Right forelimb (tissue), 1 donor: Measurements from ENCODE around the gene GSK3B.
"Not testable (repeated sequence)": the region's sequence is repeated elsewhere in the genome, so short reads cannot be mapped to it uniquely, and the experiment has no call there.

ENCODE experiments used
- DNase-seq: peaks from one replicate; pipeline ENCODE4 v3.0.0-alpha.2; 2018

GSK3B gene

GRCh38 chr3:120052225-120052624 is 42.0 kb downstream of the GSK3B start:
- DNase-seq, result no peak

- not testable (repeated sequence) for DNase-seq
Observed at GRCh38 chr3:120051570-120051969, 42.7 kb downstream of the GSK3B start.

DNA sequence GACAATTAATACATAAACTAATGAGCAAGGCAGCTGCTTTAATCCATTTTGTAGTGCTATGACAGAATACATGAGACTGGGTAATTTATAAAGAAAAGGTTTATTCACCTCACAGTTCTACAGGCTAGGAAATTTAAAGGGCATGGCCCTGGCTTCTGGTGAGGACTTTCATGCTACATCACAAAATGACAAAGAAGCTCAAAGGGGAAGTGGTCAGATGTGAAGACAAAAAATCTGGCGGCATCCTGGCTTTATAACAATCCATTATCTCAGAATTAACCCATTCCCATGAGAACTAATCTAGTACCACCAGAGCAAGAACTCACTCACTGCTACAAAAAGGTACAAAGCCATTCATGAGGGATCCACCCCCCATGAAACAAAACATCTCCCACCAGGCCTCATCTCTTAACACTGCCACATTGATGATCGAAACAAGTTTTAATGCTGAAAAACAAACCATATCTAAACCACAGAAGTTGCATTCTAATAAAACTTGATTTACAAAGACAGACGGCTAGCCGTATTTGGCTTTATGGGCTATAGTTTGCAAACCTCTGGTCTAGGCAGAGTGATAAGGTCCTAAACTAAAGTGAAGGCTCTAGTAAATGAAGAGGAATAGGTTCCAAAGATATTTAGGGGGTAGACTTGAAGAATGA is 44.2 kb downstream of the GSK3B start:
- no peak for DNase-seq

GRCh38 chr3:120049072-120049471 is 45.2 kb downstream of the GSK3B start:
- DNase-seq, result no peak

DNA sequence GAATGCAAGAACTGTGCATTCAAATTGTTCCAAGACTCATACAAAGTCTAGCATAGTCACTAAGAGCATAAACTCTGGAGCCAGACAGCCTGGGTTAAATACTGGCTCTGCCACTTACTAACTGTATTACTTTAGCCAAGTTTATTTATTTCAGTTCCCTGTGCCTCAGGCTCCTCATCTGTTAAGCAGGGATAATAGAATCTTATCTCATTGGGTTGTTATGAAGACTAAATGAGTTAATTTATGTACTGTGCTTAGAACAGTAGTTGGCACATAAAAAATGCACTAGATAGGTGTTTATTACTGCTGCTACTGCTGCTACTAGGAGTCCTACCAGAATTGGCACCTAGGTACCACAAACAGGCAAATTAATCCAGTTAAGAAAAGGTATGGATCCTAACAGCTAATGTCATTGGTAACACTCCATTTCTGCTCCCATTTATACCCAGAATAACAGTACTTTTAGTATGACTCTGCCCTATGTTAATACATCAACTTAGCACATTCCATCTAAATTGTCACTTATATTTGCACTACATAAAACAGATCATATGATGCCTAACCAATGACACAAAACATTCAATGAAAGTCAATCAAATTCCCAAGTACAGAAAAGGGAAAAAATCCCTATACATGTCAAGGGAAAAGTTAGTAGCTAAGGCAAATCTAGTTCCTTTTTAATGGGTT is 45.7 kb downstream of the GSK3B start:
- no peak for DNase-seq

GRCh38 chr3:120047686-120048085 is 46.6 kb downstream of the GSK3B start:
- no peak for DNase-seq

- DNase-seq, result no peak
Observed at GRCh38 chr3:120040813-120041377, 53.4 kb downstream of the GSK3B start.

DNA sequence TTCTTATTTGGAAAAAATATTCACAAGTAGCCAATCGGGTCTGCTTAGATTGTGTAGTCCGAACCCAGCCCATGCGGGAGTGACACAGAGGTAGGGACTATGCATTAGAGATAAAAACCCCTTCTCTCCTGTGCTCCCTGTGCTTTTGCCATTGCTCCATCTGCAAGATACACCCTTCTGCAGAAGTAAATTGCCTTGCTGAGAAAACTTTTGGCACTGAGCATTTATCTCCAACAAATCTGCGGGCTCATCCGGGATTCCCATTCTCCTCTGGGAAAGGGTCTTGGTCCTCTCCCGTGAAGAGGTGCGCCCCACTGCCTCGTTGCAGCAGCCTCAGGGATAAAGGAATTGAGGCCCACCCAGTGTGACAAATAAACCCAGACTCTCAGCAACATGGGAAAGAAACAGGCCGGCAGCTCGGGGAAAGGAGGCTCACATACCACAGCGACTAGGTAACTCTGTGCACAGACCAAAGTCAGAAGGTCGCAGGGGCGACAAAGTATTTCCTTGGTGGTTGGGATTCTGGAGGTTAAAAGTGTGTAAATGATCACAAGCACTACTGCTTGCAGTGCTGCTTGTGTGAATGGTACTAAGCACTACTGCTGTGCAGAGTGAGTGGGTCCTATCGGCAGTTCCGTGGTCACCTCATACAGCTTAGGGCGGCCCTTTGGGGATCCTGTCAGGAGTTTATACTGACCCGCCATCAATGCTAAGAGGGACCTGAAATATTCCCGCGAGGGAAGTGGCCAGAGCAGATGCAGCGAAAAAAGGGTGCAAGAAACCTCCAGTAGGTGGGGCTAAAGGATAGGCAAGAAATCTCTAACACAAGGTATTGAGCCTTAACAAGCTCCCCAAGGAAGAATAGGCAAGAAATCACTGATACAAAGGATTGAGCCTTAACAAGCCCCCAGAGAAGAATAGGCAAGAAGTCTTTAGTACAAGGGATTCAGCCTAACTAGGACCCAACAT is 54.3 kb downstream of the GSK3B start:
- DNase-seq, result no peak

DNA sequence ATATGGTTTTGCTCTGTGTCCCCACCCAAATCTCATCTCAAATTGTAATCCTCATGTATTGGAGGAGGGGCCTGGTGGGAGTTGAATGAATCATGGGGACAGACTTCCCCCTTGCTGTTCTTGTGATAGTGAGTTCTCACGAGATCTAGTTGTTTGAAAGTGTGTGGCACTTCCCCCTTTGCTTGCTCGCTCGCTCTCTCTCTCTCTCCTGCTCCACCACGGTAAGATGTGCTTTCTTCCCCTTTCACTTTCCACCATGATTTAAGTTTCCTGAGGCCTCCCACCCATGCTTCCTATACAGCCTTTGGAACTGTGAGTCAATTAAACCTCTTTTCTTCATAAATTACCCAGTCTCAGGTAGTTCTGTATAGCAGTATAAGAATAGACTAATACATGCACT is 60.7 kb downstream of the GSK3B start:
- no peak for DNase-seq

DNA sequence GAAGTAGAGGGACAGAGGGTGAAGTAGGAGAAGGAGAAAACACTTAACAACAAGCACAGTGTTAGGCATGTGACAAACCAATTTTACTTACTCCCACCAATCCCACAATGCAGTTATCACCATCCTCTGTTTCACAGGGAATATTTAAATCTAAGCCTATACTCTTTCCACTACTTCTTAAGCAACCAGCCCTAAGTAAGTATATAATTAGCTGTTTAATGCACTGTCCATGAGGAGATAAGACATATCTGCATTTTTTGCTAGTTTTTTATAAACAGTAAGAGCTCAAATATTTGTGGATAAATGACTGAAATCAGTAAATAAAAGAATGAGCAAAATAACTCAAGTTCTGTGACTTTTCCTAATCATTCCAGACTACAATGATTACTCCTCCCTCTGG is 62.7 kb downstream of the GSK3B start:
- DNase-seq, result no peak

DNA sequence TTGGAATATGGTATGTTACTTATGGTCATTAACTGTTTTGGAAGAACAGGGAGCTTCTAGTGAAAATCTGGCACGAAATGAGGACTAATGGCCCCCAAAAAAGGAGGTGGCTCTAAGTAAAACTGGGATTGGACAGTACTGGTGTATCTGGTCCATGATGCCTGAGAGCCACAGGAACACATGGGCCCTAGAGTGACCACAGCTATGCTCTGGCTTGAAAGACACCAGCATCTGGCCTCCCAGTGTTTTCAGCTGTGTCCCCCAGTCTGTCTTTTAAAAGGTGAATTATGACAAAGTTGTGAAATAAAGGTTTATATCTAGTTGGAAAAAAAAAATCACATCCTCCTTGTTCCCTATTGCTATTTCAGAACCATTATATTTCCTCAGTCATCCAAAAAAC is 64.5 kb downstream of the GSK3B start:
- DNase-seq, result no peak

GRCh38 chr3:120028271-120029047 is 65.8 kb downstream of the GSK3B start:
- DNase-seq, result no peak

GRCh38 chr3:120027226-120027625 is 67.0 kb downstream of the GSK3B start:
- no peak for DNase-seq

DNA sequence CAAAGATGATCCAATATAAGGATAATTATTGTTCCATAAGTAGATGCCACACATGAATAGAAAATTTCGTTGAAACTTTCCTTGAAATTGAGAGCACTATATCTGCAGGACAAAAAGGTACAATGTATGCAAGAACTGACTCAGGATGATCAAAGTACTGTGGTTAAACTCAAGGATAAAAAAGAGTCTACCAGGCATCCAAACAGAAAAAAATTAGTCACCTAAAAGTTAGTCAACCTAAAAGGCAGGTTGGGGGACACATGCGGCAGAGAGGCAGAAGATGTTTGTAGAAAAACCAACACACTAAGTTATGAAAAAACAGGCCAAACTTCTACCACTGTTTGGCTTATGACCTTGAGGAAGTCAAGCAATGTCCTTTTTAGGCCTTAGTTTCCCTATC is 68.7 kb downstream of the GSK3B start:
- no peak for DNase-seq

GRCh38 chr3:120024103-120024502 is 70.1 kb downstream of the GSK3B start:
- DNase-seq, result no peak

- no peak for DNase-seq
Observed at GRCh38 chr3:120022729-120023128, 71.5 kb downstream of the GSK3B start.

DNA sequence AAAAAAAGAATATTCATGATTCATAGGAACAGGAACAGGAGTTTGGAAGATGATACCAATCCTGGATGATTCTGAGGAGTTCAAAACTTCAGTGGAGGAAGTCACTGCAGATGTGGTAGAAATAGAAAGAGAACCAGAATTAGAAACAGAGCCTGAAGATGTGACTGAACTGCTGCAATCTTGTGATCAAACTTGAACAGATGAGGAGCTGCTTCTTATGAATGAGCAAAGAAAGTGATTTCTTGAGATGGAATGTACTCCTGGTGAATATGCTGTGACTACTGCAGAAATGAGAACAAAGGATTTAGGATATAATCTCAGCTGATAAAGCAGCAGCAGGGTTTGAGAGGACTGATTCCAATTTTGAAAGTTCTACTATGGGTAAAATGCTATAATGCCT is 72.7 kb downstream of the GSK3B start:
- DNase-seq, result no peak

DNA sequence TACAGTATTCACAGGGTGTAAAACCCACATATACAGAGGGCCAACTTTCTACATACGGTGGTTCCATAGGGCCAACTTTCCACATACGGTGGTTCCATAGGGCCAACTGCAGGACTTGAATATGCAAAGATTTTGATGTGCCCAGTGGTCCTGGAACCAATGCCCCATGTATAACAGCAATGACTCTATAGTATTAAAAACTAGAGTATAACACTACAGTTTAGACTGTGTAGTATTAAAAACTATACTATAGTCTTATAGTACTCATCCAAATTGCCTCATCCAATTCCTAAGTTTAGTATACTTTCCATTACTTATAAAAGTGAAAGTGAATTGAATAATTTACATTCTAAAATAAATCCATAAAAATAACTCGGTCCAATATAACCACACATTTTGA is 75.9 kb downstream of the GSK3B start:
- DNase-seq, result no peak

GRCh38 chr3:120017692-120018091 is 76.6 kb downstream of the GSK3B start:
- no peak for DNase-seq

DNA sequence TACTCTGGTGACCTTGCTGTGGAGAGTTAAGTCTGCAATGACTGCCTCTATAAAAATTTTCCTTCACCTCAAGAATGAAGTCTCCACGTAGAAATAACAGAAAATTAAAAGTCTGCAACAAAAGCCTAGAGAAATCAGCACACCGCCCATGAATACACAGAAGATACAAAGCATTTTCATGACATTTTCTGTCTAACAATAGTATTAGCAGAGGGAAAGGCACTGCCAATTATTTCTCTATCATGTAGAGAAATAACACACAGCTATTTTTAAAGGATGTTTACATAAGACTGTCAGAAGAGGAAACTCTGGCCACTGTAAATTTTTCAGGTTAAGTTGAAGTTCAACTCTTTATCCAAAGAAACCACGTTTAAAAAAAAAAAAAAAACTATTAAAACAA is 80.8 kb downstream of the GSK3B start:
- DNase-seq, result no peak

DNA sequence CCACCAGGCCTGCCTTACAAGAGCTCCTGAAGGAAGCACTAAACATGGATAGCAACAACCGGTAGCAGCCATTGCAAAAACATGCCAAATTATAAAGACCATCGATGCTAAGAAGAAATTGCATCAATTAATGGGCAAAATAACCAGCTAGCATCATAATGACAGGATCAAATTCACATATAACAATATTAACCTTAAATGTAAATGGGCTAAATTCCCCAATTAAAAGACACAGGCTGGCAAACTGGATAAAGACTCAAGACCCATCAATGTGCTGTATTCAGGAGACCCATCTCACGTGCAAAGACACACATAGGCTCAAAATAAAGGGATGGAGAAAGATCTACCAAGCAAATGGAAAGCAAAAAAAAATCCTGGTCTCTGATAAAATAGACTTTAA is 88.5 kb downstream of the GSK3B start:
- DNase-seq, result not testable (repeated sequence)

- DNase-seq, result not testable (repeated sequence)
Observed at GRCh38 chr3:120004008-120004498, 90.2 kb downstream of the GSK3B start.
